ENCODE measurements around the gene LMOD1. TPM values are rescaled to one million over a fixed set of nuclear protein-coding genes. Genes with fewer than 3 reads are reported as not detected.
A peak's percentile ranks its signal among the peaks of the same experiment; 100 is the strongest.

LMOD1 gene
- total and polyA plus RNA-seq, 5 donors from 2014 or later, result not detected

DNA sequence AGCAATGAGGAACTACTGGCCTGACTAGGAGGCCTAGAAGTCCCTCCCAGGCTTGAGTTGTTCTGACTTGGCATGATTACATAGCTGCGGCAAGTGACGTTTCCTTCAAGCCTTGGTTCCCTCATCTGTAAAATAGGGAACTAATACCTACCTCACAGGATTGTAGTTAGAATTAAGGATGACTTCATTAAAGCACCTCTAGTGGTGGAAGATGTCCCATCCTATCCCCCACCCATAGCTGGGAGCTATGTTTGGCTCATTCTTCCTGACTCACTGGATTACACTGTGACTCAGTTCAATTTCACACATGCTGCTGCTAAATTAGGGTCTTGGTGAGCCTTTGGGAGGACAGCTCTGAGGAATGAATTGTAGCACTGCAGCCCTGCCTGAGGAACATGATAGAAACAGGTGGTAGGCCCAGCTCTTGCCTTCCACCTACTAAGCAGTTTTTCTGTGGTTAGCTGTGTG, 63.6 kb downstream of the LMOD1 start:
- Histone ChIP-seq H3K4me1 (ENCODE audit: control insufficient read depth, insufficient read depth, low read length, poor library complexity, severe bottlenecking) (no peaks in the 10 kb centered on the region), H3K4me3 (ENCODE audit: low read depth, low read length) (no peak overlapping the region), H3K27ac (ENCODE audit: insufficient read depth, low read length, poor library complexity, severe bottlenecking) (no peak overlapping the region), H3K36me3 (ENCODE audit: control insufficient read depth, insufficient read depth, low read length) (no peaks in the 10 kb centered on the region), H3K27me3 (ENCODE audit: control insufficient read depth, insufficient read depth, low read length) (peaks cover 2% of the 10 kb centered on the region), H3K9me3 (ENCODE audit: control insufficient read depth in 2 of 2, low read length in 2 of 2) (no peaks in the 10 kb centered on the region)
- H3K27me3 Mint-ChIP-seq, result peaks cover 17% of the 10 kb centered on the region
- DNase-seq, result no peak
- peak overlapping the region in 1 of 3 donors; percentile 42 for H3K27ac Mint-ChIP-seq
- peak; percentile 21 to 37 for ATAC-seq (ENCODE audit: low read depth in 2 of 2)
- H3K4me1 Mint-ChIP-seq, result peaks cover 0 to 4% (median 3%) of the 10 kb centered on the region in 4 donors
- no peak overlapping the region for H3K4me3 Mint-ChIP-seq
- H3K36me3 Mint-ChIP-seq, result no peaks in the 10 kb centered on the region
- H3K9me3 Mint-ChIP-seq, result no peaks in the 10 kb centered on the region

GRCh38 chr1:201881617-201882016, 64.7 kb downstream of the LMOD1 start:
- peak overlapping the region in 2 of 3 donors; percentile 26 to 62 for H3K27ac Mint-ChIP-seq
- ATAC-seq (ENCODE audit: low read depth in 2 of 2), result no peak

DNA sequence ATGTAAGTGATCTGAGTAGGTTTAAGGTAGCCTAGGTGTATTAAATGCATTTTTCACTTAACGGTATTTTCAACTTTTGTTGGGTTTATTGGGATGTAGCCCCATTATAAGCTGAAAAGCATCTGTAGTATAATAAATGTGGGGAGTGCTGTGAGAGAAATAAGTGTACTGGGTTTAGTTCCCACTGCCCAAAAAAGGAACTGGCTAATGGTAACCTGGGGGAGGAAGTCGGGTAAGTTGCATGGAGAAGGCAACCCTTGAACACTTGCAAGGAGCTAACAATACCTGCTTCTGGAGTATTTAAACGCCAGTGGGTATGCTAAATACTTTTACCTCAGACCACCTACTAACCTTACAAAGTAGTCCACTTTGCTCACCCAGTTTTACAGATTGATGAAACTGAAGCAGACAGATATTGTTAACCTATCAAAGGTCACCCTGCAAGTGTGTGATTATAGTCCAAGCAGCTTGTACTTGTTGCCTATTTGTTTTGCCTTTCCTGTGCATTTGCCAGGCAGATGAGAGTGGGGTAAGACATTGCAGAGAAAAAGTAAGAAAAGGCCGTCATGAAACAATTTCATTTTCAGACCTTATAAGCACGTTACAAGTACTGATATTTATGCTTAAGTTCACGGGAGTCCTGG, 65.3 kb downstream of the LMOD1 start:
- no peak overlapping the region for H3K27ac ChIP-seq (ENCODE audit: insufficient read depth, low read length, poor library complexity, severe bottlenecking)
- Mint-ChIP-seq H3K4me1 (peaks cover 0 to 4% (median 2%) of the 10 kb centered on the region in 4 donors), H3K27ac (peak overlapping the region in 1 of 3 donors; percentile 62), H3K9me3 (no peaks in the 10 kb centered on the region), H3K4me3 (no peak overlapping the region), H3K27me3 (peaks cover 5% of the 10 kb centered on the region), H3K36me3 (peaks cover 3% of the 10 kb centered on the region)
- H3K36me3 ChIP-seq (ENCODE audit: control insufficient read depth, insufficient read depth, low read length), result peaks cover 8% of the 10 kb centered on the region
- H3K9me3 ChIP-seq (ENCODE audit: control insufficient read depth in 2 of 2, low read length in 2 of 2), result no peaks in the 10 kb centered on the region
- DNase-seq (no peak), ATAC-seq (ENCODE audit: low read depth in 2 of 2) (no peak)
- H3K27me3 ChIP-seq (ENCODE audit: control insufficient read depth, insufficient read depth, low read length), result no peaks in the 10 kb centered on the region
- H3K4me3 ChIP-seq (ENCODE audit: low read depth, low read length), result no peak overlapping the region
- H3K4me1 ChIP-seq (ENCODE audit: control insufficient read depth, insufficient read depth, low read length, poor library complexity, severe bottlenecking), result no peaks in the 10 kb centered on the region

More at GRCh38 chr1:201881617-201882016, 64.7 kb downstream of the LMOD1 start:
- peaks cover 3% of the 10 kb centered on the region for H3K36me3 ChIP-seq (ENCODE audit: control insufficient read depth, insufficient read depth, low read length)
- H3K4me3 ChIP-seq (ENCODE audit: low read depth, low read length), result no peak overlapping the region
- Mint-ChIP-seq H3K27me3 (peaks cover 6% of the 10 kb centered on the region), H3K9me3 (no peaks in the 10 kb centered on the region), H3K4me1 (peaks cover 0 to 4% (median 2%) of the 10 kb centered on the region in 4 donors), H3K4me3 (no peak overlapping the region), H3K36me3 (no peaks in the 10 kb centered on the region)
- H3K27me3 ChIP-seq (ENCODE audit: control insufficient read depth, insufficient read depth, low read length), result no peaks in the 10 kb centered on the region
- no peaks in the 10 kb centered on the region for H3K9me3 ChIP-seq (ENCODE audit: control insufficient read depth in 2 of 2, low read length in 2 of 2)
- no peak for DNase-seq
- no peak overlapping the region for H3K27ac ChIP-seq (ENCODE audit: insufficient read depth, low read length, poor library complexity, severe bottlenecking)
- H3K4me1 ChIP-seq (ENCODE audit: control insufficient read depth, insufficient read depth, low read length, poor library complexity, severe bottlenecking), result no peaks in the 10 kb centered on the region

GRCh38 chr1:201877877-201878401, 68.4 kb downstream of the LMOD1 start:
- H3K4me3 ChIP-seq (ENCODE audit: low read depth, low read length), result no peak overlapping the region
- peaks cover 0 to 3% (median 0%) of the 10 kb centered on the region in 4 donors for H3K4me1 Mint-ChIP-seq
- no peak overlapping the region for H3K27ac Mint-ChIP-seq
- ATAC-seq (ENCODE audit: low read depth in 2 of 2) (peak in 1 of 2 donors; percentile 49), DNase-seq (peak in 1 of 3 donors; percentile 54)
- H3K9me3 Mint-ChIP-seq, result no peaks in the 10 kb centered on the region
- no peak overlapping the region for H3K4me3 Mint-ChIP-seq
- no peaks in the 10 kb centered on the region for H3K27me3 Mint-ChIP-seq
- H3K4me1 ChIP-seq (ENCODE audit: control insufficient read depth, insufficient read depth, low read length, poor library complexity, severe bottlenecking), result no peaks in the 10 kb centered on the region
- H3K27me3 ChIP-seq (ENCODE audit: control insufficient read depth, insufficient read depth, low read length), result no peaks in the 10 kb centered on the region
- peaks cover 25% of the 10 kb centered on the region for H3K36me3 Mint-ChIP-seq
- peaks cover 30% of the 10 kb centered on the region for H3K36me3 ChIP-seq (ENCODE audit: control insufficient read depth, insufficient read depth, low read length)
- H3K9me3 ChIP-seq (ENCODE audit: control insufficient read depth in 2 of 2, low read length in 2 of 2), result no peaks in the 10 kb centered on the region
- no peak overlapping the region for H3K27ac ChIP-seq (ENCODE audit: insufficient read depth, low read length, poor library complexity, severe bottlenecking)

- peak overlapping the region in 1 of 3 donors; percentile 91 for H3K27ac Mint-ChIP-seq
Measured at GRCh38 chr1:201876148-201876818, 70.1 kb downstream of the LMOD1 start.

DNA sequence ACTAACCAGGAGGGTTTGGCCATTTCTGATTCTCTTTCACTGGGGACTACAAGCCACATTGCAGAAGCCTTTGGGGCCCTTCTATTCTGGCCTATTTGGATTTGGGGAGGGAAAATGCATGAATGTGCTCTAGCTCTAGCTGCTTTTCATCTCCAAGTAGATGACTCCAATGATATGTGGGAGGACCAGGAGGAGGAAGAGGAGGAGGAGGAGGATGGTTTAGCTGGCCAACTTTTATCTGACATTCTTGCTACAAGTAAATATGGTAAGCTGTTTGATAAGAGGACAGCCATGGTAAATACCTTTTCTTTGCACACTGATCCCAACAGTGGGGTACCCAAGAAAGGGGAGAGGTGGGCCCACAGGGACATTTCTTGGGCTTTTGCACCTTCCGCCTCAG, 71.7 kb downstream of the LMOD1 start:
- Histone ChIP-seq H3K27ac (ENCODE audit: insufficient read depth, low read length, poor library complexity, severe bottlenecking) (no peak overlapping the region), H3K27me3 (ENCODE audit: control insufficient read depth, insufficient read depth, low read length) (no peaks in the 10 kb centered on the region), H3K9me3 (ENCODE audit: control insufficient read depth in 2 of 2, low read length in 2 of 2) (no peaks in the 10 kb centered on the region), H3K36me3 (ENCODE audit: control insufficient read depth, insufficient read depth, low read length) (peaks cover 61% of the 10 kb centered on the region), H3K4me1 (ENCODE audit: control insufficient read depth, insufficient read depth, low read length, poor library complexity, severe bottlenecking) (no peaks in the 10 kb centered on the region), H3K4me3 (ENCODE audit: low read depth, low read length) (no peak overlapping the region)
- peaks cover 50% of the 10 kb centered on the region for H3K36me3 Mint-ChIP-seq
- no peak overlapping the region for H3K27ac Mint-ChIP-seq
- no peak for ATAC-seq (ENCODE audit: low read depth in 2 of 2)
- H3K27me3 Mint-ChIP-seq, result no peaks in the 10 kb centered on the region
- no peak for DNase-seq
- no peak overlapping the region for H3K4me3 Mint-ChIP-seq
- H3K4me1 Mint-ChIP-seq, result no peaks in the 10 kb centered on the region
- no peaks in the 10 kb centered on the region for H3K9me3 Mint-ChIP-seq

More at GRCh38 chr1:201876148-201876818, 70.1 kb downstream of the LMOD1 start:
- ATAC-seq (ENCODE audit: low read depth in 2 of 2) (no peak), DNase-seq (no peak)
- Histone ChIP-seq H3K4me3 (ENCODE audit: low read depth, low read length) (no peak overlapping the region), H3K27ac (ENCODE audit: insufficient read depth, low read length, poor library complexity, severe bottlenecking) (no peak overlapping the region), H3K9me3 (ENCODE audit: control insufficient read depth in 2 of 2, low read length in 2 of 2) (no peaks in the 10 kb centered on the region), H3K27me3 (ENCODE audit: control insufficient read depth, insufficient read depth, low read length) (no peaks in the 10 kb centered on the region), H3K36me3 (ENCODE audit: control insufficient read depth, insufficient read depth, low read length) (peaks cover 45% of the 10 kb centered on the region), H3K4me1 (ENCODE audit: control insufficient read depth, insufficient read depth, low read length, poor library complexity, severe bottlenecking) (no peaks in the 10 kb centered on the region)
- Mint-ChIP-seq H3K4me3 (no peak overlapping the region), H3K4me1 (no peaks in the 10 kb centered on the region), H3K27me3 (no peaks in the 10 kb centered on the region), H3K9me3 (no peaks in the 10 kb centered on the region), H3K36me3 (peaks cover 38% of the 10 kb centered on the region)

- Mint-ChIP-seq H3K4me3 (no peak overlapping the region), H3K4me1 (no peaks in the 10 kb centered on the region), H3K36me3 (peaks cover 63% of the 10 kb centered on the region), H3K27me3 (no peaks in the 10 kb centered on the region), H3K9me3 (no peaks in the 10 kb centered on the region), H3K27ac (no peak overlapping the region)
- ATAC-seq (ENCODE audit: low read depth in 2 of 2) (no peak), DNase-seq (no peak)
- Histone ChIP-seq H3K4me1 (ENCODE audit: control insufficient read depth, insufficient read depth, low read length, poor library complexity, severe bottlenecking) (no peaks in the 10 kb centered on the region), H3K4me3 (ENCODE audit: low read depth, low read length) (no peak overlapping the region), H3K27me3 (ENCODE audit: control insufficient read depth, insufficient read depth, low read length) (no peaks in the 10 kb centered on the region), H3K27ac (ENCODE audit: insufficient read depth, low read length, poor library complexity, severe bottlenecking) (no peak overlapping the region), H3K9me3 (ENCODE audit: control insufficient read depth in 2 of 2, low read length in 2 of 2) (no peaks in the 10 kb centered on the region), H3K36me3 (ENCODE audit: control insufficient read depth, insufficient read depth, low read length) (peaks cover 87% of the 10 kb centered on the region)
Measured at GRCh38 chr1:201870397-201870796, 76.0 kb downstream of the LMOD1 start.

Data from CD4-positive, CD25-positive, alpha-beta regulatory T cell (primary cell).